VCaP (cell line): ENCODE measurements around the gene NAA10.
A peak's percentile ranks its signal among the peaks of the same experiment; 100 is the strongest.

Source experiments
- H3K27ac ChIP-seq: fragments of 450-650 bp; 2 replicates; pipeline ENCODE4 v1.5.1; 2017
- CTCF ChIP-seq: fragments of 450-650 bp; conservative IDR thresholded peaks from 2 replicates; pipeline ENCODE4 v1.5.1; 2017; ENCODE audit warnings: mild to moderate bottlenecking, moderate library complexity

NAA10 gene

GRCh38 chrX:153924149-153924861 lies 10.5 kb downstream of the NAA10 start:
- H3K27ac ChIP-seq = peak overlapping the region; percentile 21; the same call in 1 of the 2 replicates

GRCh38 chrX:153922932-153923857 lies 11.6 kb downstream of the NAA10 start:
- peak; percentile 78 for TF ChIP-seq CTCF
- no peak overlapping the region for H3K27ac ChIP-seq

More at GRCh38 chrX:153924149-153924861, 10.5 kb downstream of the NAA10 start:
- TF ChIP-seq CTCF = peak; percentile 47

DNA sequence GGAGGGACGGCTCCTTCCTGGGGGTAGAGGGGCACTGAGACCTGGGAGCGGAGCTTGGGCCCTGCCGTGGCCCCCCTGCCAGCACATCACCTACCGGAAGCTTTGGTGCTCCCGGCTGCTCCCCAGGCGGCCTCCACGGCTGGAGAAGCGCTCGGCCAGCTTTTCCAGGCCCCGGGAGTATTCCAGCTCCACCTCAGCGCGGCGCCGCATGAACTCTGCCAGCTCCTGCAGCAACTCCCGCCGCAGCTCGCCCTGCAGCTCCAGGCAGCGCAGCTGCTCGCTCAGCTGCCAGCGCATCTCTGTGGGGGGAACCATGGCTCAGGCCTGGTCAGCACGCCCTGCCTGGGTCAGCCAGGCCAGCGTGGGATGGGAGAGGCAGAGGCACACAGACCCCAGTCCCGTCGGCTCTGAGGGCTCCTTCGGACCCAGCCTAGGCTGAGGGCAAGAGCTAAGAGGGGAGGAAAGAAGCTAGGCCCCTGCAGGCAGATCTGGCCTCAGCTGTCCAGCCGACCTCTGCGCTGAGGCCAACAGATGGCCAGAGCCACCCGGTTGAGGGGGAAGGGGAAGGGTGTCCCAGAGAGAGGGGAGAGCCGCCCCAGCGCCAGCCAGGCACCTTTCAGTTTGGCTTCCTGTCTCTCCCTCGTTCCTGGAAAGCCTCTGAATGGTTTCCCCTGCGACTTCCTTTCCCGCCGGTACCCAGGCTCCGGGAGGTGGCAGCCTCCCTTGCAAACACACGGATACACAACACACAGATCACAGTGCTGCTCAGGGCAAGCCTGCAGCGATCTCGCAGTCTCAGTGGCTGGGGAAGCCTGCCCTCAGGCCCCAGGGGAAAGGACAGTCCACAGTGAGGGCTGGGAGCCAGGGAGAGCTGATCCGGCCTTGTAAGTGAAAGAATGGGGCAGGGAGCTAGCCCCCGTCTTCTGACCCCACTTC lies 13.1 kb downstream of the NAA10 start:
- no peak for TF ChIP-seq CTCF
- H3K27ac ChIP-seq = no peak overlapping the region

DNA sequence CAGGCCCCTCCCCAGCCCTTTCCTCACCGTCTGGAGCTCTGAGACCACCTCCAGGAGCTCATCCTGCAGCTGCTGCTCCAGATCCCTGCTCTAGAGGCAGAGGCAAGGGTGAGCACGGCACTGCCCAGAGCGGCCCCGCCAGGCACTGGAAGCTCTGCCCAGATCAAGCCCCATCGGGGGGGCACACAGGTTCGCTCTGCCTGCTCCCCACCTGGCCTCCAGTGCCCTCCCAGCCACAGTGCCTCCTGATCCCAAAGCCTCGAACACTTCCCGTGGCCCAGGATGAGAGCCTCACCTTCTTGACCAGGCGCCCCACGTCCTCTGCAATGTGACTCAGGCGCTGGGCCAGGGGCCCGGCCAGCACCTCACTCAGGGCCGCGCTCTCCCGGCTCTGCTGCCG lies 13.8 kb downstream of the NAA10 start:
- H3K27ac ChIP-seq = no peak overlapping the region
- TF ChIP-seq CTCF = no peak

DNA sequence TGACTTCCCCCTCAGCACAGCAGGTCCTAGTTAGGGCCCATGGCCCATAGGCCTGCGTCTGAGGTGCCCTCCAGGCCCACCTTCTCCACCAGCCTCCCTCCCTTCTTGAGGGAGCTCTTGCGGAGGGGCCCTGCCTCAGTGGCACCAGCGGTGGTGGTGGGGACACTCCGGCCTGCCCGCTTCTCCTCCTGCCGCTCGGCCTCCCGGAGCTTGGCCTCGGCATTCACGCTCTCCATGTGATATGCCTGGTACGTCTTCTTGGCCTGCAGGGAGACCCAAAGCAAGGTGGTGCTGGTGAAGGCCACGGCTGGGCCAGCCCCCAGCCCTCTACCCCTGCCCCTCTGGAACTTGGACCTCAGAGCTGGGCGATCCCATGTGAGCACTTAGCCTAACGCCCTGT lies 14.3 kb downstream of the NAA10 start:
- TF ChIP-seq CTCF = no peak
- no peak overlapping the region for H3K27ac ChIP-seq

DNA sequence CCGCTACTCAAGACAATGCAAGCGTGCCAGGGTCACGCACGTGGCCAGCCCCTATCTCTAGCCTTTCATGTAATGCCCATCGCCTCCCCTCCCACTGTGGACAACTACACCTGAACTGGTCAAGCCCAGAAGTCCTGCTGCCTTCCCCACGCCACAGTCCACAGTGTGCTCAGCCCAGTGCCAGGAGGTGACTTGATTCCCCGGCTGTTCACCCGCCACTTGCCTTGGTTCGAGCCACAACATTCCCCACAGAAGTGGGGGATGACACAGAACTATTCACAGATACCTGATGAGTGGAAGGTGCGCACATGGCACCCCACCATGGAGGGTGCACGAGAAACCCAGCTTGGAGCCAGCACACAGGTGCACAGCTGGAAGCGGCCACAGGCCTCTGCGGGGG lies 15.6 kb downstream of the NAA10 start:
- H3K27ac ChIP-seq = no peak overlapping the region
- no peak for TF ChIP-seq CTCF
